Measurements from ENCODE around the gene ST6GAL1. TPM values are rescaled to one million over a fixed set of nuclear protein-coding genes. Genes with fewer than 3 reads are reported as not detected.

ST6GAL1 gene
- total and polyA plus RNA-seq, 7 donors, result 5.4 to 60.5 (median 10.0) TPM

DNA sequence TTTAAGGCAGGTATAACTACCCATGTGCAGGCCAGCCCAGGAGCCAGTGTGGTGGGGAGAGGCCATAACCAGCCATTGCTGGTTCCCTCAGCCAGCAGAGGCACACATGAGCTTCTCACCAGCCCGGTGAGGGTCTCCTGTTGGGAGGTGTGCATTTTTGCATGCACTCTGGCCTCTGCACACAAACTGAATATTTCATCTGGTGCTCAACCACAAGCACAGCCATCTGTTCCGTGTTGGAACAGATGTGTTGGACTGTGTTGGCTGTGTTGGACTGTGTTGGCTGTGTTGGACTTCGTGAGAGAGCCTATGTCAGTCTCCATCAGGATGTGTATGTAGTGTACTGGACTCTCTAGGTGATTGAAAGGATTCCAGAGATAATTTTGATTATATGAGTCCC lies 141.8 kb downstream of the ST6GAL1 start:
- peaks cover 0 to 3% (median 0%) of the 10 kb centered on the region in 4 donors for H3K9me3 ChIP-seq
- no peaks in the 10 kb centered on the region for H3K4me1 ChIP-seq
- no peaks in the 10 kb centered on the region for H3K36me3 ChIP-seq
- H3K27ac ChIP-seq, result no peak overlapping the region
- intact Hi-C loops (cut with DNase I), result no loop called here
- 86 to 90% methylated on average over 3 of the region's 3 CpGs for WGBS, 2 donors
- TF ChIP-seq POLR2A (IDR thresholded peaks at IDR 0.05), result no peak
- TF ChIP-seq EP300 (IDR thresholded peaks at IDR 0.05), result no peak
- TF ChIP-seq POLR2AphosphoS5 (IDR thresholded peaks at IDR 0.05), result no peak
- TF ChIP-seq, protein P1, sequence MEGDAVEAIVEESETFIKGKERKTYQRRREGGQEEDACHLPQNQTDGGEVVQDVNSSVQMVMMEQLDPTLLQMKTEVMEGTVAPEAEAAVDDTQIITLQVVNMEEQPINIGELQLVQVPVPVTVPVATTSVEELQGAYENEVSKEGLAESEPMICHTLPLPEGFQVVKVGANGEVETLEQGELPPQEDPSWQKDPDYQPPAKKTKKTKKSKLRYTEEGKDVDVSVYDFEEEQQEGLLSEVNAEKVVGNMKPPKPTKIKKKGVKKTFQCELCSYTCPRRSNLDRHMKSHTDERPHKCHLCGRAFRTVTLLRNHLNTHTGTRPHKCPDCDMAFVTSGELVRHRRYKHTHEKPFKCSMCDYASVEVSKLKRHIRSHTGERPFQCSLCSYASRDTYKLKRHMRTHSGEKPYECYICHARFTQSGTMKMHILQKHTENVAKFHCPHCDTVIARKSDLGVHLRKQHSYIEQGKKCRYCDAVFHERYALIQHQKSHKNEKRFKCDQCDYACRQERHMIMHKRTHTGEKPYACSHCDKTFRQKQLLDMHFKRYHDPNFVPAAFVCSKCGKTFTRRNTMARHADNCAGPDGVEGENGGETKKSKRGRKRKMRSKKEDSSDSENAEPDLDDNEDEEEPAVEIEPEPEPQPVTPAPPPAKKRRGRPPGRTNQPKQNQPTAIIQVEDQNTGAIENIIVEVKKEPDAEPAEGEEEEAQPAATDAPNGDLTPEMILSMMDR (IDR thresholded peaks at IDR 0.05), result no peak
- no peak for DNase-seq
- no peak overlapping the region for H3K4me3 ChIP-seq
- no peaks in the 10 kb centered on the region for H3K27me3 ChIP-seq

DNA sequence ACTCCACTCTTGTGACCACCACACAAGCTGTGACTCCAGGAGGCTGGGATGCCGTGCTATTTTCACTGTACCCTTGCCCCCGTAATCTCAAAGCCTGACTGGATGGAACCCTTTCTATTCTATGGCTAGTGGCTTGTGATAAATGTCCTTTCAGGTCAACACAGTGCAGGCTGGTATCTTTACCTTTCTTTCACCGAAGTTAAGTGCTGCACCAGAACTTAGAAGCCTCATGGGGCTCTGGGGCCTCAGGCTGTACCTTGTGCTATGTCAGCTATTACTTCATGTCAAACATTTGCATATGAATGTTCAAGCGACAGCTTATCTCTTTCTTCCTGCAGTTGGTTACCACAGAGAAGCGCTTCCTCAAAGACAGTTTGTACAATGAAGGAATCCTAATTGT lies 142.2 kb downstream of the ST6GAL1 start:
- WGBS, 2 donors, result 72 to 89% methylated on average over 5 of the region's 5 CpGs
- Histone ChIP-seq H3K4me3 (no peak overlapping the region), H3K36me3 (no peaks in the 10 kb centered on the region), H3K4me1 (no peaks in the 10 kb centered on the region), H3K27me3 (no peaks in the 10 kb centered on the region), H3K27ac (no peak overlapping the region), H3K9me3 (peaks cover 0 to 3% (median 0%) of the 10 kb centered on the region in 4 donors)
- TF ChIP-seq EP300 (IDR thresholded peaks at IDR 0.05) (no peak), POLR2A (IDR thresholded peaks at IDR 0.05) (no peak), POLR2AphosphoS5 (IDR thresholded peaks at IDR 0.05) (no peak)
- TF ChIP-seq, protein P1 (IDR thresholded peaks at IDR 0.05), result no peak
- intact Hi-C loops (cut with DNase I), result no loop called here
- DNase-seq, result no peak

DNA sequence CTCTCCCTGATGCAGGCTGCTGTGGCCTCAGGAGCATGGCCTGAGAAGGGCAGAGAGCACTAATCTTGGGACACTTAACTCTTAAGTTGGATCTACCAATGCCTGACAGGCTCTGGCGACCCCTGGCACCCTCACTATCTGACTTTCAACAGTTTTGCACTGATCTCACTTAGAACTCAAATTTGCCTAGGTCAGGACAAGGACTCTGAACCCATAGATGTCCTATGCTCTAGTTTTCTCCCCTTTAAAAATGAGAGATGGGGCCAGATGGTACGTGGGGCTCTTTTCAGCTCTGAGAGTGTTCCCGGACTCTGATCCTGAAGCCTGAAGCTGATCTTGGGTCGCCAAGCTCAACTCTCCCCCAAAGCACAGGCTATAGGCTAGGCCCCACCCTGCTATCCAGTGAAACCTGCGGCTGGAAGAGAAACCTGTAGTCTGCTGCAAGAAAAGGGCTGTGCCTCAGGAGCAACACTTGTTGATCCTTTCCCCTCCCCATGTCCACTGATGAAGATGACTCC lies 143.3 kb downstream of the ST6GAL1 start:
- Histone ChIP-seq H3K9me3 (peaks cover 0 to 3% (median 0%) of the 10 kb centered on the region in 4 donors), H3K4me1 (no peaks in the 10 kb centered on the region), H3K36me3 (no peaks in the 10 kb centered on the region), H3K27ac (no peak overlapping the region), H3K4me3 (no peak overlapping the region), H3K27me3 (no peaks in the 10 kb centered on the region)
- intact Hi-C loops (cut with DNase I), result no loop called here
- WGBS, 2 donors, result 93 to 95% methylated on average over 5 of the region's 5 CpGs
- TF ChIP-seq, protein P1 (IDR thresholded peaks at IDR 0.05), result no peak
- TF ChIP-seq EP300 (IDR thresholded peaks at IDR 0.05), result no peak
- DNase-seq, result no peak

DNA sequence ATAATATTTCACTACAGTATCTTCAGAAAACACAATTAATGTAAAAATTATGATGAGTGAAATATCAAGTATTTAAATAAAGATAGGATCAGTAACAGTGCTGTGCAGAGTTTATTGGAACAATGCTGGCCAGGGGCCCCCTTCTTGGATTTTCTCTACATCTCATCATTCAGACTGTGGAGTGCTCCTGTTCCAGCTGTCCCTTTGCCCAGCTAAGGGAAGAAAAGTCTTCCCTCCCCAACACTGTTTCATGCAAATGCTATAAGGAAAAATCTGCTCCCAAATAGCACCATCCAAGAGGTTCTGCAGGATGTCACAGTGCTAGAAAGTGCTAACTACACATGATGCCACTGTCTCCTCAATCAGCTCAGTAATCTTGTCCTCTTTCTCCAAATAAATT lies 144.5 kb downstream of the ST6GAL1 start:
- no peaks in the 10 kb centered on the region for H3K27me3 ChIP-seq

More for the DNA sequence above, 144.5 kb downstream of the ST6GAL1 start:
- no peak for DNase-seq
- Histone ChIP-seq H3K36me3 (no peaks in the 10 kb centered on the region), H3K4me1 (no peaks in the 10 kb centered on the region), H3K27ac (no peak overlapping the region), H3K9me3 (peaks cover 0 to 2% (median 0%) of the 10 kb centered on the region in 4 donors), H3K4me3 (no peak overlapping the region)
- TF ChIP-seq POLR2AphosphoS5 (IDR thresholded peaks at IDR 0.05) (no peak), EP300 (IDR thresholded peaks at IDR 0.05) (no peak), POLR2A (IDR thresholded peaks at IDR 0.05) (no peak)
- TF ChIP-seq, protein P1 (IDR thresholded peaks at IDR 0.05), result no peak
- intact Hi-C loops (cut with DNase I), result no loop called here
